Activated CD8-positive, alpha-beta memory T cell treated with anti-CD3 and anti-CD28 coated beads for 36 hours (primary cell): ENCODE data around the gene OR5C1. TPM values are rescaled to one million over a fixed set of nuclear protein-coding genes. Genes with fewer than 3 reads are reported as not detected.

ENCODE experiments used
- CTCF ChIA-PET: fragments of 350-600 bp; sonication (Branson Sonifier 250); formaldehyde crosslinking; loops from one replicate; lab custom pipeline; 2021; ENCODE audit warnings: antibody characterized with exemption; lab: Charles Lee
- POLR2A ChIA-PET: fragments of 350-600 bp; sonication (Branson Sonifier 250); formaldehyde crosslinking; loops from one replicate; lab custom pipeline; 2021; ENCODE audit warnings: antibody characterized with exemption; lab: Charles Lee
- total RNA-seq, 2 experiments: library from RNA; stranded (reverse); gene quantifications; one replicate each; pipeline ENCODE4 v1.2.3, GENCODE V29; 2021

Gene OR5C1
- not detected for total RNA-seq

GRCh38 chr9:122788831-122789230, at the start of gene OR5C1:
TSS of gene OR5C1 (plus strand) at chr9:122788933. CDS start at chr9:122788933, 0 bp downstream.
- POLR2A ChIA-PET, result no interaction called here
- CTCF ChIA-PET, result interaction anchor here (0.6 kb wide), 1 partner anchor 1797 kb away, joined by 3 read pairs; no protein-coding TSS in a partner anchor

- ChIA-PET CTCF (no interaction called here), POLR2A (no interaction called here)
Observed at GRCh38 chr9:122742003-122742402, 46.7 kb upstream of the OR5C1 start, which contains the start of gene OR1L6. TSS of gene OR1L6 (plus strand) at chr9:122742303. CDS start at chr9:122749848, 7,545 bp downstream.

- ChIA-PET CTCF (no interaction called here), POLR2A (no interaction called here)
Observed at GRCh38 chr9:122754825-122755224, 33.9 kb upstream of the OR5C1 start.

GRCh38 chr9:122767817-122768216, 20.9 kb upstream of the OR5C1 start:
- ChIA-PET CTCF (no interaction called here), POLR2A (no interaction called here)

- ChIA-PET POLR2A (no interaction called here), CTCF (interaction anchor here (0.7 kb wide), 1 partner anchor 45 kb away, joined by 3 read pairs; no protein-coding TSS in a partner anchor)
Observed at GRCh38 chr9:122777052-122777451, 11.7 kb upstream of the OR5C1 start.

- CTCF ChIA-PET, result no interaction called here
- POLR2A ChIA-PET, result no interaction called here
Observed at GRCh38 chr9:122777935-122778627, 10.7 kb upstream of the OR5C1 start.

GRCh38 chr9:122779181-122779580, 9.6 kb upstream of the OR5C1 start:
- ChIA-PET CTCF (no interaction called here), POLR2A (no interaction called here)

GRCh38 chr9:122780026-122780425, 8.7 kb upstream of the OR5C1 start:
- ChIA-PET CTCF (no interaction called here), POLR2A (no interaction called here)

- POLR2A ChIA-PET, result no interaction called here
Observed at GRCh38 chr9:122781671-122782070, 7.1 kb upstream of the OR5C1 start.

GRCh38 chr9:122785269-122785668, 3.5 kb upstream of the OR5C1 start:
- POLR2A ChIA-PET, result no interaction called here

More at GRCh38 chr9:122781671-122782070, 7.1 kb upstream of the OR5C1 start:
- CTCF ChIA-PET, result no interaction called here

GRCh38 chr9:122786338-122786737, 2.4 kb upstream of the OR5C1 start:
- CTCF ChIA-PET, result no interaction called here
- POLR2A ChIA-PET, result no interaction called here

More at GRCh38 chr9:122785269-122785668, 3.5 kb upstream of the OR5C1 start:
- CTCF ChIA-PET, result no interaction called here

- ChIA-PET POLR2A (no interaction called here), CTCF (interaction anchor here (1.6 kb wide), 1 partner anchor 21 kb away, joined by 3 read pairs; no protein-coding TSS in a partner anchor)
Observed at GRCh38 chr9:122789256-122790046, 718 bp downstream of the OR5C1 start.

GRCh38 chr9:122791872-122792669, 3.3 kb downstream of the OR5C1 start:
- ChIA-PET CTCF (no interaction called here), POLR2A (no interaction called here)

- ChIA-PET POLR2A (no interaction called here), CTCF (interaction anchor here (0.9 kb wide), 1 partner anchor 299 kb away, joined by 3 read pairs; no protein-coding TSS in a partner anchor)
Observed at GRCh38 chr9:122797316-122798063, 8.8 kb downstream of the OR5C1 start.

GRCh38 chr9:122800066-122801060, 11.6 kb downstream of the OR5C1 start, which contains the start of gene OR1K1:
TSS of gene OR1K1 (plus strand) at chr9:122800123. CDS start at chr9:122800123, 0 bp downstream.
- POLR2A ChIA-PET, result no interaction called here

GRCh38 chr9:122806661-122807060, 17.9 kb downstream of the OR5C1 start:
- ChIA-PET CTCF (interaction anchor here (0.6 to 1.7 kb wide), 3 partner anchors 14 to 308 kb away, joined by 3 to 6 read pairs (median 3); no protein-coding TSS in a partner anchor), POLR2A (interaction anchor here (0.6 to 0.7 kb wide), 2 partner anchors 21 to 233 kb away, joined by 3 read pairs; no protein-coding TSS in a partner anchor)

More at GRCh38 chr9:122800066-122801060, 11.6 kb downstream of the OR5C1 start, which contains the start of gene OR1K1:
- CTCF ChIA-PET, result no interaction called here
